Stomach (tissue), 9 donors: ENCODE measurements around the gene PMM2. TPM values are rescaled to one million over a fixed set of nuclear protein-coding genes. Genes with fewer than 3 reads are reported as not detected.

Experiments
- DNase-seq, 2 donors: peaks; one replicate each; pipeline versions ENCODE4 v3.0.0 to v3.0.0-alpha.2; 2013 to 2019
- H3K27ac ChIP-seq, 5 donors: fragments of 200-600 bp in 4 of 5; sonication (generic) in 4 of 5; one replicate each; pipeline ENCODE4 v1.5.1; 2013 to 2019; ENCODE audit warnings: mild to moderate bottlenecking in 1 of 5, moderate library complexity in 1 of 5
- H3K27me3 ChIP-seq, 3 donors: fragments of 200-600 bp; sonication (generic); one replicate each; pipeline ENCODE4 v1.5.1; 2017 to 2019; ENCODE audit warnings: mixed run types in 1 of 3
- H3K36me3 ChIP-seq, 4 donors: fragments of 200-600 bp; sonication (generic); 1 replicate in 3 of 4; 2 replicates in 1 of 4; pipeline ENCODE4 v1.5.1; 2016 to 2019
- H3K4me1 ChIP-seq, 4 donors: fragments of 200-600 bp; sonication (generic); one replicate each; pipeline ENCODE4 v1.5.1; 2016 to 2019
- H3K4me3 ChIP-seq, 4 donors: fragments of 200-600 bp; sonication (generic) in 3 of 4; one replicate each; pipeline ENCODE4 v1.5.1; 2016 to 2019; ENCODE audit warnings: mild to moderate bottlenecking in 1 of 4
- H3K9me3 ChIP-seq, 4 donors: fragments of 200-600 bp; sonication (generic); one replicate each; pipeline ENCODE4 v1.5.1; 2016 to 2019
- CTCF ChIP-seq, 7 experiments: fragments of 450-650 bp in 4 of 7; fragments of 200-600 bp in 3 of 7; sonication (generic) in 3 of 7; IDR thresholded peaks; one replicate each; pipeline ENCODE4 v1.5.1; 2016 to 2019; ENCODE audit warnings: antibody characterized with exemption in 7 of 7, control low read depth in 2 of 7, mild to moderate bottlenecking in 1 of 7
- EP300 ChIP-seq: sonication (generic); formaldehyde crosslinking; IDR thresholded peaks from one replicate; pipeline ENCODE4 v1.6.1; 2017; ENCODE audit warnings: antibody characterized with exemption
- POLR2A ChIP-seq, 4 donors: fragments of 450-650 bp; IDR thresholded peaks; one replicate each; pipeline ENCODE4 v1.6.1; 2016; ENCODE audit warnings: antibody characterized with exemption in 4 of 4, control low read depth in 2 of 4, mild to moderate bottlenecking in 1 of 4, moderate library complexity in 1 of 4
- POLR2AphosphoS5 ChIP-seq, 3 donors: sonication (generic); formaldehyde crosslinking; IDR thresholded peaks; one replicate each; pipeline ENCODE4 v1.6.1; 2016; ENCODE audit warnings: antibody characterized with exemption in 3 of 3
- WGBS, 5 donors: extraction: QIAGEN DNeasy Blood & Tissue Kit in 3 of 5; methylation state at CpG; one replicate each; pipeline versions ENCODE4 v1.1.5 to v1.1.7; 2013 to 2018; 5-methylcytosine and 5-hydroxymethylcytosine counted together
- intact Hi-C: fragments of 100-400 bp; cut with DNase I; formaldehyde crosslinking; loops from one replicate; pipeline ENCODE4 v1.15.1; 2023; ENCODE audit warnings: low total_unique reads
- polyA plus RNA-seq, 3 donors: library from polyadenylated mRNA; stranded (reverse); fragments of 200-250 nt; gene quantifications; one replicate each; pipeline ENCODE4 v1.2.3, GENCODE V29; 2013
- total RNA-seq, 5 donors: library from RNA; depleted of rRNA; stranded (reverse); fragments of >200 nt; gene quantifications; one replicate each; pipeline versions ENCODE4 v1.1.0 to v1.2.3, GENCODE V29; 2014 to 2016
- donor health status: healthy with polysubstance abuse.
- donor health status: Bipolar disorder and iron deficiency.
- donor health status: healthy.

PMM2 gene
- total and polyA plus RNA-seq, 8 donors = 15.1 to 89.3 (median 40.4) TPM

GRCh38 chr16:8848231-8848938 is 50.7 kb downstream of the PMM2 start:
- H3K27me3 ChIP-seq = no peaks in the 10 kb centered on the region
- peaks cover 5 to 37% (median 19%) of the 10 kb centered on the region in 4 donors for H3K4me1 ChIP-seq
- peaks cover 14 to 75% (median 66%) of the 10 kb centered on the region in 4 donors for H3K36me3 ChIP-seq
- no peaks in the 10 kb centered on the region for H3K9me3 ChIP-seq
- 87 to 90% (median 89%) methylated on average over 24 to 26 of the region's 26 CpGs for WGBS, 5 donors
- H3K27ac ChIP-seq = no peak overlapping the region
- DNase-seq = no peak
- intact Hi-C loops = no loop called here
- TF ChIP-seq POLR2A (IDR thresholded peaks at IDR 0.05) (no peak), EP300 (no peak), CTCF (IDR thresholded peaks at IDR 0.05) (no peak), POLR2AphosphoS5 (IDR thresholded peaks at IDR 0.05) (no peak)
- no peak overlapping the region for H3K4me3 ChIP-seq

GRCh38 chr16:8848939-8849391 is 51.3 kb downstream of the PMM2 start:
- no peak for DNase-seq
- WGBS, 5 donors = 69 to 83% (median 79%) methylated on average over 8 of the region's 8 CpGs
- Histone ChIP-seq H3K27ac (peak overlapping the region in 1 of 5 donors; percentile 9), H3K9me3 (no peaks in the 10 kb centered on the region), H3K27me3 (no peaks in the 10 kb centered on the region), H3K4me1 (peaks cover 5 to 42% (median 22%) of the 10 kb centered on the region in 4 donors), H3K36me3 (peaks cover 18 to 81% (median 72%) of the 10 kb centered on the region in 4 donors), H3K4me3 (no peak overlapping the region)
- TF ChIP-seq EP300 = no peak
- TF ChIP-seq CTCF (IDR thresholded peaks at IDR 0.05) = no peak
- no peak for TF ChIP-seq POLR2AphosphoS5 (IDR thresholded peaks at IDR 0.05)
- no peak for TF ChIP-seq POLR2A (IDR thresholded peaks at IDR 0.05)
- intact Hi-C loops = no loop called here

GRCh38 chr16:8849411-8850011 is 51.9 kb downstream of the PMM2 start:
- peaks cover 24 to 87% (median 78%) of the 10 kb centered on the region in 4 donors for H3K36me3 ChIP-seq
- intact Hi-C loops = no loop called here
- DNase-seq = no peak
- H3K4me3 ChIP-seq = no peak overlapping the region
- TF ChIP-seq POLR2AphosphoS5 (IDR thresholded peaks at IDR 0.05) = no peak
- no peak for TF ChIP-seq CTCF (IDR thresholded peaks at IDR 0.05)
- no peak for TF ChIP-seq EP300
- no peak for TF ChIP-seq POLR2A (IDR thresholded peaks at IDR 0.05)
- 81 to 90% (median 84%) methylated on average over 14 to 19 of the region's 19 CpGs for WGBS, 5 donors
- H3K4me1 ChIP-seq = peaks cover 5 to 45% (median 23%) of the 10 kb centered on the region in 4 donors
- H3K27me3 ChIP-seq = no peaks in the 10 kb centered on the region
- H3K9me3 ChIP-seq = no peaks in the 10 kb centered on the region
- H3K27ac ChIP-seq = peak overlapping the region in 3 of 5 donors; percentile 9 to 53 (median 46)

- H3K27ac ChIP-seq = peak overlapping the region in 3 of 5 donors; percentile 9 to 53 (median 46)
- 46 to 63% (median 59%) methylated on average over 8 to 11 of the region's 11 CpGs for WGBS, 5 donors
- DNase-seq = no peak
- H3K9me3 ChIP-seq = no peaks in the 10 kb centered on the region
- peaks cover 32 to 95% (median 86%) of the 10 kb centered on the region in 4 donors for H3K36me3 ChIP-seq
- peaks cover 5 to 45% (median 23%) of the 10 kb centered on the region in 4 donors for H3K4me1 ChIP-seq
- intact Hi-C loops = no loop called here
- no peak for TF ChIP-seq POLR2A (IDR thresholded peaks at IDR 0.05)
- TF ChIP-seq EP300 = peak; percentile 32
- peak in 2 of 3 donors; percentile 38 to 45 for TF ChIP-seq POLR2AphosphoS5 (IDR thresholded peaks at IDR 0.05)
- no peak for TF ChIP-seq CTCF (IDR thresholded peaks at IDR 0.05)
- no peak overlapping the region for H3K4me3 ChIP-seq
- H3K27me3 ChIP-seq = no peaks in the 10 kb centered on the region
Observed at GRCh38 chr16:8850279-8850885, 52.7 kb downstream of the PMM2 start.
